A673 (cell line): ENCODE measurements around the gene ABCC11. TPM values are rescaled to one million over a fixed set of nuclear protein-coding genes. Genes with fewer than 3 reads are reported as not detected.

Experiments used
- BruUV-seq: library from RNA; stranded (reverse); fragments of 400-500 nt; replicated peaks from 2 replicates; lab custom pipeline; 2021; lab: Mats Ljungman, UMichigan
- CTCF ChIA-PET: fragments of 300-600 bp; sonication (Branson Sonifier 250); formaldehyde crosslinking; loops from one replicate; lab custom pipeline; 2022; ENCODE audit warnings: antibody characterized with exemption; lab: Charles Lee
- POLR2A ChIA-PET: fragments of 300-600 bp; sonication (Branson Sonifier 250); formaldehyde crosslinking; loops from one replicate; lab custom pipeline; 2022; ENCODE audit warnings: antibody characterized with exemption; ENCODE audit not compliant: low non-redundant PET; lab: Charles Lee
- DNase-seq: peaks from one replicate; pipeline ENCODE4 v3.0.0-alpha.2; 2015; ENCODE audit warnings: low spot score
- H3K27ac ChIP-seq: fragments of 200-600 bp; sonication (generic); 2 replicates; pipeline ENCODE4 v1.5.1; 2016; ENCODE audit warnings: mixed run types, low read depth, mild to moderate bottlenecking, mixed read lengths, antibody characterized with exemption, low read length; ENCODE audit not compliant: poor library complexity, severe bottlenecking
- H3K27me3 ChIP-seq: fragments of 200-600 bp; sonication (generic); replicated peaks from 2 replicates; pipeline ENCODE4 v1.6.1; 2017; ENCODE audit warnings: mixed run types, low read depth, mild to moderate bottlenecking, mixed read lengths, antibody characterized with exemption, low read length; ENCODE audit not compliant: insufficient read depth, poor library complexity
- H3K36me3 ChIP-seq: fragments of 200-600 bp; sonication (generic); 2 replicates; pipeline ENCODE4 v1.6.1; 2016; ENCODE audit warnings: mixed run types, mild to moderate bottlenecking, mixed read lengths, antibody characterized with exemption, low read length; ENCODE audit not compliant: insufficient read depth, poor library complexity, severe bottlenecking
- H3K4me1 ChIP-seq: fragments of 200-600 bp; sonication (generic); 2 replicates; pipeline ENCODE4 v1.6.1; 2017; ENCODE audit warnings: mixed run types, mild to moderate bottlenecking, mixed read lengths, antibody characterized with exemption, low read length; ENCODE audit not compliant: insufficient read depth, poor library complexity, severe bottlenecking
- H3K4me3 ChIP-seq: fragments of 200-600 bp; sonication (generic); 2 replicates; pipeline ENCODE4 v1.5.1; 2016; ENCODE audit warnings: low read depth, mixed run types, mild to moderate bottlenecking, mixed read lengths, low read length; ENCODE audit not compliant: poor library complexity, severe bottlenecking
- H3K9me3 ChIP-seq: fragments of 200-600 bp; sonication (generic); 2 replicates; pipeline ENCODE4 v1.6.1; 2016; ENCODE audit warnings: mixed run types, low read depth, mild to moderate bottlenecking, mixed read lengths, antibody characterized with exemption, low read length; ENCODE audit not compliant: poor library complexity, severe bottlenecking
- CTCF ChIP-seq: fragments of 300-800, 200-600 bp; sonication (generic); conservative IDR thresholded peaks from 2 replicates; pipeline ENCODE4 v1.5.1; 2017; ENCODE audit warnings: low read depth, mild to moderate bottlenecking, antibody characterized with exemption, low read length, moderate library complexity, mixed read lengths
- EZH2 ChIP-seq: fragments of 200-600 bp; sonication (generic); IDR thresholded peaks from 2 replicates; pipeline ENCODE4 v1.6.1; 2017; ENCODE audit warnings: borderline replicate concordance, low read depth, mild to moderate bottlenecking, mixed read lengths, antibody characterized with exemption, low read length; ENCODE audit not compliant: poor library complexity, severe bottlenecking
- intact Hi-C: fragments of 100-400 bp; cut with micrococcal nuclease; formaldehyde crosslinking; loops from one replicate; pipeline ENCODE4 v1.10.0; 2022; ENCODE audit not compliant: unreplicated experiment
- total RNA-seq: library from RNA; stranded (reverse); gene quantifications from 2 replicates; pipeline ENCODE4 v1.2.3, GENCODE V29; 2021

The ABCC11 gene
- total RNA-seq, 1 experiment from 2014 or later: not detected

DNA sequence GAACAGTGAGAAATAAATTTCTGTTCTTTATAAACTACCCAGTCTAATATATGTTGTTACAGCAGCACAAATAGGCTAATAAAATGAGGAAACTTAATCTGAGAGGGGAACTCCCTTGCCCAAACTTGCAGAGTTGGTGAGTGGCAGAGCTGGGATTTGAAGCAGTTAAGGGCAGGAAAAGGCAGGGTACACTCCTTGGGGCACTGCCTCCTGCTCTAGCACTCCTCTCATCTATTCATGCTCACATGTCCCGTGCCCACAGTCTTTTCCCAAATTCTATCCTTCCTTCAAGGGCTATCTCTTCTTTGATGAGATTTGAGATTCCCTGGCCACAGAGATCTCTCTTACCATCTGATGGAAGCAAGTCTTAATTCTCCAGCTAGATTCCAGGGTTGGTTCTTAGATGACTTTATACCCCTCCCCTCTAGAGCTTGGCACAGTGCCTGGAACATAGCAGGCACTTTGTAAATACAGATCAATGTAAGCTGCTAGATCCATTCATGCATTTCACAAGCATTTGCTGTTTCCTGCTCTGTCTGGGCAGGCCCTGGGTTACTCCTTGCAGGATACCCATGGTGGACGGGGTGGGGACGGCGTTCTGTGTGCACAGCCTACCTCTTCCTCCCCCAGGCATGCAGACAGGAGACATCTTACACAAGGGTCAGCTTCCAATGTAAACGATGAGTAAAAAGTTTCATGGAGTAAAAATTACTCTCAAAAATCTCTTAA lies 52.3 kb downstream of the ABCC11 start:
- DNase-seq: peak; percentile 76
- Histone ChIP-seq H3K27ac (no peak overlapping the region), H3K4me3 (no peak overlapping the region), H3K4me1 (peaks cover 4% of the 10 kb centered on the region), H3K9me3 (no peaks in the 10 kb centered on the region), H3K27me3 (no peaks in the 10 kb centered on the region), H3K36me3 (no peaks in the 10 kb centered on the region)
- intact Hi-C loops: no loop called here
- no TSS peak for BruUV-seq
- CTCF ChIA-PET: no interaction called here
- TF ChIP-seq EZH2 (no peak), CTCF (no peak)
- POLR2A ChIA-PET: no interaction called here

- intact Hi-C loops: no loop called here
Observed at GRCh38 chr16:48193846-48194245, 53.5 kb downstream of the ABCC11 start.

GRCh38 chr16:48188449-48189102 lies 58.8 kb downstream of the ABCC11 start:
- intact Hi-C loops: no loop called here
- CTCF ChIA-PET: no interaction called here
- BruUV-seq: no TSS peak
- POLR2A ChIA-PET: no interaction called here
- no peaks in the 10 kb centered on the region for H3K36me3 ChIP-seq
- no peak overlapping the region for H3K27ac ChIP-seq
- DNase-seq: peak; percentile 10
- H3K4me1 ChIP-seq: no peaks in the 10 kb centered on the region
- no peak overlapping the region for H3K4me3 ChIP-seq
- TF ChIP-seq CTCF: no peak
- TF ChIP-seq EZH2: no peak
- no peaks in the 10 kb centered on the region for H3K9me3 ChIP-seq
- no peaks in the 10 kb centered on the region for H3K27me3 ChIP-seq

More at GRCh38 chr16:48193846-48194245, 53.5 kb downstream of the ABCC11 start:
- POLR2A ChIA-PET: no interaction called here
- Histone ChIP-seq H3K4me1 (peaks cover 4% of the 10 kb centered on the region), H3K27me3 (no peaks in the 10 kb centered on the region), H3K27ac (no peak overlapping the region), H3K36me3 (no peaks in the 10 kb centered on the region), H3K4me3 (no peak overlapping the region), H3K9me3 (no peaks in the 10 kb centered on the region)
- CTCF ChIA-PET: no interaction called here
- BruUV-seq: no TSS peak
- TF ChIP-seq CTCF: no peak
- TF ChIP-seq EZH2: no peak
- DNase-seq: no peak
